Inflammatory macrophage (primary cell): ENCODE measurements around the gene RAB23.
A peak's percentile ranks its signal among the peaks of the same experiment; 100 is the strongest.

ENCODE experiments used
- DNase-seq, 2 donors: peaks; one replicate each; pipeline ENCODE4 v3.0.0-alpha.2; 2020 to 2022

The RAB23 gene

DNA sequence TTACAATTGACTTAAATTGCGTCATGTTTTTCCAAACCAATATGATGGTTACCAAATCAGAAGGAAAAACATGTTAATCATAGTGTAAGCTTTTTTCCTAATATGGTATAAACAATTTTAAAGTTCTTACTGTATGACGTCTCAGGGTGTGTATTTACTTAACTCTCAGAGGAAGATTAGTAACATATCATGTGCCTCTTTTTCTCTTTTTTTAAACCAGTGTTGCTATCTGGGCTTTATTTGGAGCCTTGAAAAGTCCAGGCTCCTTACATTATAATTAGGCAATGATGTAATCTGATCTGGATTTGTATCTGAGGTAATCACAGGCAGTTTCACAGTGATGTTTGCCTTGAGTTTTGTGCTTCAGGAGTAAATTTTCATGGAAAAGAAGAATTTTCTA lies 20.4 kb upstream of the RAB23 start:
- peak; percentile 13 to 24 for DNase-seq

DNA sequence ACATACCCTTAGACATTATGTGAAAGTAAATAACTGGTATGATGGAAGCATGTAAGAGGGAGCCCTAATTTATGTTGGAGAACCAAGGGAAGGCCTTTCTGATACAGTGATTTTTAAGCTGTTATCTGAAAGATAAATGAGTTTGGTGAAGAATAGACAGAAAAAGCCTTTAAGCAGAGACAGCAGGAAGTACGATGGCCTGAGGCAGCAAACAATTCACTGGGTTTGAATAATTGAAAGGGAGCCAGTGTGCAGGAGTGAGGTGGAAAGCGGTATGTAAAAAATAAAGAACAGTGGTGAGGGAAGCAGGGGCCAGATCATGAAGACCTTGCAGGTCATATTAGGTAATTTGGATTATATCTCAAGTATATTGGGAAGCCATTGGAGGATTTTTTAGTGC lies 4.1 kb upstream of the RAB23 start:
- no peak for DNase-seq

DNA sequence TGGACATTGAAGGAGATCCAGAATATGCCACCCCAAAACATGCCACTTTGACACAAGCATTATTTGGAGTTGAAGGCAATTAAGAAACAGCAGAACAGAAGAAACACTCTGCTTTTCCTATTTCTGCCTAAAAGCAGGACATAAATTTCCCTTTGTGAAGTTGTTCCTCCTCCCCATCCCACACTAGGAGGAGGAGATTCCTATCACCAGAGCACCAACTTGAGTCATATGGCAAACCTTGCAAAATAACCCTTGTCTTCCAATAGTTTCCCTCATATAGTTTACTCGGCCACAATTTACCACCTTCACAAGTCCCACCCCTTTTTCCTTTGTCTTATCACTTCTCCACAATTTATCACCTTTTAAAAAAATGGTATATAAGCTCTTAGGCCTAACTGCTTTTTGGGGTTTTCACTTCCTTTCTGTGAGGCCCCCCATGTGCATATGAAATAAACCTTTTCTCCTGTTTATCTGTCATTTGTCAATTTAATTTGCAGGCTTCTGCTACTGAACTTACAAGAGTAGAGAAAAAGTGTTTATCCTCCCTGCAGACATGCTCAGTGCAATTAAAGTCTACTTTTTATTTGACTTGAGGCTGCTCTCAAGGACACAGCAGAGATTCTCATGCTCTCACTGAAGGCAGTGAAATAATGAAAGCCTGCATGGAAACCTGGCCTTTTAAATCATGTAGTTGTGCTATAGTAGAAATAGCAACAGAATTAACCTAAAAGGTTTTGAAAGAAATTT lies 2.8 kb upstream of the RAB23 start:
- peak; percentile 9 to 51 for DNase-seq

DNA sequence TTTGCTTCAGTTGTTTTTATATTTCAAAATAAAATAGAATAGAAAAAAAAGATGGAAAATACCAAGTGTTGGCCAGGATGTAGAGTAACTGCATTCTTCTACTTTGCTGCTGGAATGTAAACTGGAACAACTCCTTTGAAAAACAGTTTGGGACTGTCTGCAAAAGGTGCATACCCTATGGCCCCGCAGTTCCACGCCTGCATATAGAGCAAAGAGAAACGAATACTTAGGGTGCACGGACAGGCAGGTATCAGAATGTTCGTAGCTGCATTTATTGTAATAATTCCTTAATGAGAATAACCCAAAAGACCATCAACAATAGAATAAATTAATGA lies 603 bp upstream of the RAB23 start:
- no peak for DNase-seq

DNA sequence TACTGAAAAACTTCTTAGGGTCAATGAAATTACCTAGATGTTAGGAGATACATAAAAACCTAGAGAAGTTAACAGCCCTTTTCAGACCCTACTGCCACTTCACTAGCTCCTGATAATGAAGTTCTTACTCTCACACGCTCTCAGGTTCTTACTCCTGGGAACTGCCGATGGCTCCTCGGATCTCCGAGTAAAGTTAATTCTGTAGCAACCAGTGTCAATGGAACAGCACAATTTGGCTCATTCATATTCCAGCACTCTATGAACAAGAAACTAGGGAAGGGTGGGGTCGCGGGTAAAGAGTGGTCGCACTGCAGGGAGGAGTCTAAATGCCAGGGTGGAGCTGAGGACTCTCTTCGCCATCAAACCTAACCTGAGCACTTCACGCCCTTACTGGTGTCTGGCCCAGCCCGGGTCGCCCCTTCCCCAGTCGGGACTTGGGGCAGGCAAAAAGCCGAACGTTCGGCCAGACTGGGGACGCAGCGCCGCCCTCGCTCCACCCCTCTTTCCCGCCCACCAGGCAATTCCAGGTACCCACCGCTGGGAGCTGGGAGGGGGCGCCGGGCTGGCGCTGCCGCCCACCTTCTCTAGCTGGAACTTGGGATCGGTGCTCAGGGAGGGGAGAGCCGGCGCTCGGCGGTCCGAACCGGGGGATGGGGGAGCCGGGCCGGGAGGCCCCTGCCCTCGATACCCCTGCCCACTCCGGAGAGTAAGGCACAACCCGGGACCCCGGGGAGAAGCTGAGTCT lies 744 bp downstream of the RAB23 start:
- DNase-seq = peak in 1 of 2 donors; percentile 9

DNA sequence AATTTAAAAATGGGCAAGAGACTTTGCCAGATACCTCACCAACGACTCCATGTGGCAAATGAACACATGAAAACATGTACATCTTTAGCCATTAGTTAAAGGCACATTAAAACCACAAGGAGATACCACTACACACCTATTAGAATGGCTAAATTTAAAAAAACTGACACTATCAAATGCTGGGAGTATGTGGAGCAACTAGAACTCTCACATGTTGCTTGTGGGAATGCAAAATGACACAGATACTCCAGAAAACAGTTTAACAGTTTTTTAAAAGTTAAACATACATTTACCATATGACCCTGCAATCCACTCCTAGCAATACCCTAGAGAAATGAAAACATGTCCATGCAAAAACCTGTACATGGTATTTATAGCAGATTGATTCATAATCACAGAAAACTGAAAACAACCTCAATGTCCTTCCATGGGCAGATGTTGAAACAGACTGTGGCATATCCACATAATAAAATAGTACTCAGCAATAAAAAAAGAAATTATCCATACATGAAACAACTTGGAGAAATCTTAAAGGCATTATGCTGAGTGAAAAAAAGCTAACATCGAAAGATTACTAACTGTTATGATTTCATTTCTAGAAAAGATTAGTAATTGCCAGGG lies 1.9 kb downstream of the RAB23 start:
- no peak for DNase-seq

DNA sequence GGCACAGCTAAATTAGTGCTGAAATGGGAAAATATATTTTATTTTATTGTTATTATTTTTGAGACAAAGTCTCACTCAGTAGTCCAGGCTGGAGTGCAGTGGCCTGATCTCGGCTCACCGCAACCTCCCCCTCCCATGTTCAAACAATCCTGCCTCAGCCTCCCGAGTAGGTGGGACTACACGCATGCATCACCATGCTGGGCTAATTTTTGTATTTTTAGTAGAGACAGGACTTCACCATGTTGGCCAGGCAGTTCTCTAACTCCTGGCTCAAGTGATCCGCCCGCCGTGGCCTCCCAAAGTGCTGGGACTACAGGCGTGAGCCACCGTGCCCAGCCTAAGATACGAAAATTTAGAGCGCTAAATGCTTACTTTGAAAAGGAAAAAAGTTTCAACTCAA lies 4.8 kb downstream of the RAB23 start:
- DNase-seq = no peak

DNA sequence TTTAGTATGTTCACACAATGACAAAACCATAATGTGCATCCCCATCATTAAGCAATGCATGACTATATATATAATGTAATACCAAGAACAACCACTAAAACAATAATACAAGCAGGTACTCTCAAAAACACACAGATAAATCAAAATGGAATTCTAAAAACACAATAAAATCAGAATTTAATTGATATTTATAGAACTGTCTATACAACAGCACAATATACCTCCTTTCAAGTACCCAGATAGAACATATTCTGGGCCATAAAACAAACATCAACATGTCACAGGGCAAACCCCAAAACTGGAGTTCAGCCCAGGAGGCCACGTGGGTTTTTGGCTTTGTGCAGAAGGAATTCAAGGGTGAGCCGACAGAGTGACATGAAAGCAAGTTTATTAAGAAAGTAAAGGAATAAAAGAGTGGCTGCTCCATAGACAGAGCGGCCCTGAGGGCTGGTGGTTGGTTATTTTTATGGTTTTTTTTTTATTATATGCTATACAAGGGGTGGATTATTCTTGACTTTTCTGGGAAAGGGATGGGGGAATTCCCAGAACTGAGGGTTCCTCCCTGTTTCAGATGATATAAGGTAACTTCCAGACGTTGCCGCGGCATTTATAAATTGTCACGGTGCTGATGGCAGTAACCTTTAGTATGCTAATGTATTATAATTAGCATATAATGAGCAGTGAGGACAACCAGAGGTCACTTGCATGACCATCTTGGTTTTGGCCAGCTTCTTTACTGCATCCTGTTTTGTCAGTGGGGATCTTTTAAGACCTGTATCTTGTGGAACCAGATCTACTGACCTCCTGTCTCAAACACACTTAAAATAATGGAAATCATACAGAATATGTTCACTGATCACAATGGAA lies 5.6 kb downstream of the RAB23 start:
- no peak for DNase-seq

DNA sequence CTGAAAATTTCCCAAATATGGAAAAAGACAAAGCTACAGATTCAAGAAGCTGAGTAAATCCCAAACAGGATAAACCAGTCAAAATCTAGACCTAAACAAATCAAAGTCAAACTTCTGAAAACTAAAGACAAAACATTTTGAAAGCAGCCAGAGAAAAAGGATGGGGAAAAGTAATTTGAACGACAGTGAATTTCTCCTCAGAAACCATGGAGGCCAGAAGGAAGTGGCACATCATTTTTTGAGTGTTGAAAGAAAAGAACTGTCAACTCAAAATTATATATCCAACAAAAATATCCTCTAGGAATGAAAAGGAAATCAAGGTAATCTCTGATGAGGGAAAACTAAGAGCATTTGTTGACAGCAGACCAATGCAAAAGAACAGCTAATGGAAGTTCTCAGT lies 6.8 kb downstream of the RAB23 start:
- no peak for DNase-seq

DNA sequence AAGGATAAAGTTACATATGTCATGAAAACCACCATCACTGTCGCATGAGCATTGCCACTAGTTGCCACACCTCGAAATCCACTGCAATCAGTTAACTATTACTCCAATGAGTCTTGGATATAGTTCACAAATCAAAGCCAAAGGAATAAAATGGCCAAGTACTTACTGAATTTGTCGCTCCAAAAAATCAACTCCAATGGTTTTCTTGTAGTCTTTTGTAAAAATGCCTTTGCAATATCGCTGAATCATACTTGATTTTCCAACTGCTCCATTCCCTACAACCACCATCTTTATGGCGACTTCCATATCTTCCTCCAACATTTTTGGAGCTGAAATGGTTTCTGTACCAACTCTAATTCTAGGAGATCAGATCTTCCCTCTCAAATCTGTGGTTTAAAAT lies 12.0 kb downstream of the RAB23 start:
- no peak for DNase-seq

DNA sequence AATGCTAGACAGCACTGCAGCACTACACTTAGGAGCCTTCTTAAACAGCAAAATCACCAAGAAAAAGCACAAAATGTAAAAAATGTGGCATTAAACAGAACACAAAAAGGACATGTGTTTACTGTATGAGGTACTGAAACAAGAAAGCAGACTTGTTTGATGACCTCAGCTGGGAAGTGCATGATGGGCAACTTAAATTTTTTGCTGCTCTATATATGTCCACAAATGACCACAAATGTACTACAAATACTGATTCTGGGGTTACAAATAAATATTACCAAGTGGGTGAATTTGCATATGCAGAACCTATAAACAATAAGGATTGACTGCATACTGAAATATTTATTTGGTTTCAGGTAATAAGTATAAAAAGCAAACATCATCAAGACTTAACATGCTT lies 13.1 kb downstream of the RAB23 start:
- no peak for DNase-seq

DNA sequence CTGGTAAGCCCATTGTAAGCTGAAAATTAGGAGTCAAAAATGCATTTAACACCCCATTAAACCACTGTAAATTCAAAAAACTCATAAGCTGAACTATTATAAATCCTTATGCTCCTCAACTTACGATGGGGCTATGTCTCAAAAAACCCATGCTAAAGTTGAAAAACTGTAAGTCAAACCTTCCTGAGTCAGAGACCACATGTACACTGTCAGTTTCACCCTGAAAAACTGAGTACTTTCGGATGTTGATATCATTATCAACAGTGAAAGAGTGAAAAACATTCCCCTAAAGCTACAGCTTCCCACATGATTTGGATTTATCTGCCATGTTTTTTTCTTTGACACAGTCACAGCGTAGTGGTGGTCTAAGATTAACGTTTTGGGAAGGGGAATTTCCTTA lies 14.2 kb downstream of the RAB23 start:
- DNase-seq = no peak

DNA sequence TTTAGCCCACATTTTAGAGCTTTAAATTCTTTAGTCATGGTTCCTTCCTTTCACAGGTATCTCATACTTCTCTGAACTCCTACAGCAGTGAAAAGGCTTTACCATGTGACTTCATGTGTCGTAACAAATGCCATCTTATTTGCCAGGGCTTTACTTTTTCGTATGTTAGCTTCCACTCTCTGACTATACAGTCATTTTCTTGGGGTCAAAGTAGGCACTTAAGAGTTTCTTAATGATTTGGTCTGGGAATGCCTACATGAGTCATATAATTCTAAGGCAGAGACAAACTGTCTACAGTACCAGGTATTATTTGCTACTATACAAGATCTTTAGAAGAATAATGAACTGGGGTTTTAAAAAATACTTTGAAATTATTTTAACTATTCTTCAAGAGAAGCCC lies 15.0 kb downstream of the RAB23 start:
- DNase-seq = no peak

DNA sequence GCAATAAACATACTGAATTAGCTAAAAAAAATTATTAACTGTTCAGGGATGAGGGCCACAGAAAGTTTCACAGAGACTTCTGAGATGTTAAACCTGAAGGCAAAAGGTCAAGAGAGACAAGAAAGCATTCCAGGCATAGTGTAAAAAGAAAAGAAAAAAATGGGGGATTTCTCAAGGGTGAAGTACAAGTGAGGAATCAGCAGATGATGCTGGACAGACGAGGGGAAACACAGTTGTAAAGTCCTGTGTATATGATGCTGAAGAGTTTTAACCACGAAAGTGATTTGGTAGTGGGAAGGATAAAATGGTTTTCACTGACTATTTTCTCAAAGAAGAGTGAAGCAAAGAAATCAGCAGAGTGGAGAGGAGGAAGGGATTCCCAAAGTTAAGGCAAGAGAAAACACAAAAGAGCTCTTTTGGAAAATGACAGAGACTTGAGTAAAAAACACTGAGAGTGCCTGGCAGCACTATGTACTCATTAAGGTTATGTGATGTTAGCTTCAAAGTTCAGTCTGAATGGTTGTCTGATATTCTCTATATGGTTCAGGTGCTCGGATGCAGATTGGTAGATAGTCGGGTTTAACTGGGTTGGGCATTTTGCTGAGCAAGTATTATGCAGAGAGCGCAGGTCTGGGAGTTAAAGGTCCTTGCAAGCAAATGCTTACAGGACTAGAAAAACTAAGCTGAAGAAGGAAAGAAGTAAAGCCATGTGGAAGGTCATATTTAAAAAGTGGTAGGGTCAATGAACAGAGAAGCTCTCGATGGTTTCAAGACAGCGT lies 16.4 kb downstream of the RAB23 start:
- DNase-seq = no peak

DNA sequence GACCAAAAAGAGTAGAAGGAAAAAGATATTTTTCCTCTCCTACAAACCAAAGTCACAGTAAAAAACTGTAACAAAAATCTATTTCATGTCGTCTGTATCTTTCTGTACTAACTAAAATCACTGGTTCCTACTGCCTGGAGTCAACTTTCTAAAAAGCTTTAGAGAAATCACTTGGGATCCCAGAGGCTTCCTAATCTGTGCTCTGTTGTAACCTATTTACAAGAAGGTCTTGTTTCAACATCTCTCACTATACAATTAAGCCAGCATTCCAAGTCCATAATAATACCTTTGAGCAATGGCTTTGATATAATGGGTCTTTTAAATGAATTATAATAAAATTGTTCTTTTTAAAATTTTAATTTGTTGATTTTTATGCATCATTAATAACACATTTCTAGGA lies 20.4 kb downstream of the RAB23 start:
- no peak for DNase-seq

DNA sequence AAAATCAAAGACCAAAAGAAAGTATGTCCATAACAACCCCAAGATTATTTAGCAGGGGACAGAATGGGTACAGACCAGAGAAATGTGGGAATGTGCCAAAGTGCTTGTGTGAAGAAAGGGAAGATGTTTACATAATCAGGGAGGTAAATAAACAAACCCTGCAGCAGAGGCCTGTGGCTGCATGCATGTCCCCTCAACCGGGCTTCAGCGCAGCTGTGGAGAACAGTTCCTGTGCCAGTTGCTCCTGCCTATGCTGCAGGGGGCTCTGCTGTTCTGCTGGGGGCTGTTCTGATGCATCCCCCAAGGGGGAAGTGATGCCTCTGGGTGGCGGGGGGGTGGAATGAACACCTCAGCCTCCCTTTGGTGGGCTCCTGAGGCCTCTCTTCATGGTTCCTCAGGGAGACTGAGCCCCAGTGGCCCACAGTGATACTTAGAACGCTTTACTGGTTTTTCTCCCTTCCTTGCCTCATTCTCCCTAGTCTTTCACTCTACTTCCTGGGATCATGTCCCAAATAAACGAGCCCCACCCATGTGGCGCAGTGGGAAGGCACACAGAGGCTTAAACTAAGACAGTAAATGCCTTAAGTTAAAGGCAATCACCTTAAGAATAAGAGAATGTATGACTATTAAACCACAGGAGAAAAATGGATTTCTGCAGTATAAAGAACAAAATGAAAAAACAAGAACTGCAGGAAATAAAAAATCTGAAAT lies 23.0 kb downstream of the RAB23 start:
- no peak for DNase-seq

DNA sequence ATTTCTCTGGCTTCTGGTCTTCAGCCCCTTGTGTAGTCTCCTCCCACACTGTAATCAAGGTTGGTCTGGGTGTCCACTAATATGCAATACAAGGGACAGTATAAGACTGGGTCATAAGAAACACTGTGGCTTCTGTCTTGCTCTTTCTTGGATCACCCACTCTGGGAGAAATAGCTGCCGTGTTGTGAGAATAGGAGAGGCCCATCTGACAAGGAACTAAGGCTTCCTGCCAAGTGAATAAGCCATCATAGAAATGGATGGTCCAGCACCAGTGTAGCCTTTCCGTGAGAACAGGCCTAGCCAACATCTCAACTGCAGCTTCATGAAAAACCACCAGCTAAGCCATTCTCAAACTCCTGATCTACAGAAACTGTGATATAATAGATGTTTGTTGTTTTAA lies 26.6 kb downstream of the RAB23 start:
- no peak for DNase-seq

DNA sequence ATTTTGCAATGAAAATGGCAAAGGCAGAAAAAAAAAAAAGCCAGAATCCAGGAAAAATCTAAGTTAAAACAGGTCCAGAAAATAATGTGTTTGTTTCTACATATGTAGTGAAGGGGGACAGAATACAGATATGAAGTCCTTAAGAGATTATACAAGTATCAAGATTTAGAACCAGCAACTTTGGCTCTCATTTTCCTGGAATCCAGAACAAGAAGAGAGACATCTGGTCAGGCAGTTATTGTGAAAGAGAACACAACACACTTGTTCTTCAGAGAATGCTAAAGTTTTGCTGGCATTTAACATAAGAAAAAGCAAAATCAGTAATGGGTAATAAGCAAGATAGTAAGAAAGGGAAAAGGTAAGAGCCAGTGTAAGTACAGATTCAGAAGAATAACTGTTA lies 28.9 kb downstream of the RAB23 start:
- no peak for DNase-seq

DNA sequence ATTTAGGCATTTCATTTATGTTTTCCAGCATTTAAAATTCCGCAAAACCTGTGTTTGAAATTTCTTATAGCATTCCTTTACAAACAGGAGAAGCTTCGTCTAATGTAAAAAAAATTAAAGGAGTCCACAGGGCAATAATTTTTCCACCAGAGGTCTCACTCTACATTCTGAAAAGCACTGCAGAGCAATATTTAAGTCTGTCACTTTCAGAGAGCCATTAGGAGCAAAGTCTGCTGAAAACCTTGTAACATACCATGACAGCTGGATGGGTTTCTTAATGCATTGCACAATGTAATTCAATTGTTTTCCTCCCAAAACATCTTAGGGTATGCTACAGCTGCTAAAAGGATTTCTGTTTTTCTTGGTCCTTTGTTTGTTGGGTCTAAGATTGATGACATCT lies 32.0 kb downstream of the RAB23 start:
- no peak for DNase-seq

DNA sequence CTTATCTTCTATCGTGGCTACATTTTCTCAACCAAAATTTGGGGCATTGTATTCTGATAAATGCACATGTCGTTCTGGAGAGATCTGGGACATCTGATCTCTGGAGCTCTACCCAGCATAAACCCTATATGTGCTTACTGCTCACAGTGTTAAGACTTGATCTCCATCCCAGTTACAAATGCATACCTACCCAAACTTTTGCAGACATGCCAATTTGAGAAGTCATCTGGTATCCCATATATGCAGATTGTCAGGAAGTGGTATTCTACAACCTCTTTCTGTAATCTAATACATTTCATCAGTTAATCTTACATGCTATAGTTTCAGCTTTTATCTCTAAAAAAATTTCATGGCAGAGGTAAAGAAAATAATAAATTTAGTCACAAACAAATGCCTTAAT lies 38.8 kb downstream of the RAB23 start:
- DNase-seq = no peak

DNA sequence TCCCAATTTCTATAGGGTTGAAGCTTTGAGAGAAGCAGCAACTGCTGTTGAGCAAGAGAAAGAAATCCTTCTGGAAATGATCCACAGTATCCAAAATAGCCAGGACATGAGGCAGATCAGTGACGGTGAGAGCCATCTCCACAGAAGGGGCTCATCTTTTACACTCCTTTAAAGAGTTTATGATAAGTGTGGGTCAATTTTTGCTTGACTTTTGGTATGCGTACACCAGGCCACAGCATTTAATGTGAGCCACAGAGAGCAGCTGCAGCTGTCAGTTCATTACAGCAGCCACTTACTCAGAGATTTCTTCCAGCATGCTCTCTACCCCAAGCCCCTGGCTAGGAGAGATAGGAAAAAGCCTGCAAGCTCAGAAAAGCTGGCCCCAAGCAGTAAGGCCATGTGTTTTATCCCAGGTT lies 40.1 kb downstream of the RAB23 start:
- no peak for DNase-seq

DNA sequence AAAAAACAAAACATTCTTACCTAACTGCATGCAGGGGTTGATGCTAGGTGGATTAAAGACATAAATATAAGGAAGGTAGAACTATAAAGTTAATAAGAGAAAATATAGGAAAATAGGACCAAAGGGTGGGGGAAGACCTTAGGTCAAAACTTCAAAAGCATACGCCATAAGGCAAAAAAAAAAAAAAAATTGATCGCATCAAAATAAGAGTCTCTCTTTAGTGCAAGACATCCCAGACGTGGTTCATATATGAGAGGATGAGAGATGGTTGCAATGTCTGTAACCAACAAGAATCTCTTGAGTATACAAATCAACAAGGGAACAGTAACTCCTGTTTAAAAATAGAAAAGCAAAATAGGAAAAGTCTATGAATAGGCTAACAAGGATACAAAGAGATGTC lies 41.5 kb downstream of the RAB23 start:
- no peak for DNase-seq
